ENCODE results near the gene TMEM240. TPM values are rescaled to one million over a fixed set of nuclear protein-coding genes. Genes with fewer than 3 reads are reported as not detected.
"Not testable (repeated sequence)": the region's sequence is repeated elsewhere in the genome, so short reads cannot be mapped to it uniquely, and the experiment has no call there.

Gene TMEM240
- total and polyA plus RNA-seq, 2 donors (not counting 1 experiment from before 2014, with no cell fraction given) = 0.28 to 1.8 TPM

DNA sequence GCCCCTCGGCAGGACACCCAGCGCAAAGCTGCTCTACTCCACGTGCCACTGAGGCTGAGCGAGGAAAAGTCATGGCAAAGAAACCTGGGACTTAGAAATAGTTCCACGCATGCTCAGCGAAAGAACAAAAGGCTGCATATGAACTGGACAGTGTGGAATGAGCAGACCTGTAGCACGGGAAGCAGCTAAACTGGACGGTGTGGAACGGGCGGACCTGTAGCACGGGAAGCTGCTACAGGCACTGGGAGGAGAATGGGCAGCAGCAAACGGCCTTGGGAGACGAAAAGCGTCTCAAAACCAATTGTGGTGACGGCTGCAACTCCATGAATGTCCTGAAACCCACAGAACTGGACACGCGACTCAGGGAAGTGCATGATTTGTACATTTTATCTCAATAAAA lies 18.6 kb upstream of the TMEM240 start:
- peaks cover 10% of the 10 kb centered on the region for H3K4me1 Mint-ChIP-seq
- intact Hi-C loops (cut with micrococcal nuclease) = no loop called here
- no peak overlapping the region for H3K27ac Mint-ChIP-seq
- H3K4me3 Mint-ChIP-seq = no peak overlapping the region
- WGBS (ENCODE audit: insufficient coverage) = 94% methylated on average over 15 of the region's 17 CpGs
- H3K9ac ChIP-seq (ENCODE audit: low read length) = no peak overlapping the region
- H3K9me3 ChIP-seq (ENCODE audit: control extremely low read depth in 1 of 3, control insufficient read depth in 2 of 3, insufficient read depth in 1 of 3, low read length in 2 of 3) = no peaks in the 10 kb centered on the region
- H3K9me3 Mint-ChIP-seq (ENCODE audit: insufficient read depth) = no peaks in the 10 kb centered on the region
- peaks cover 43% of the 10 kb centered on the region for H3K79me2 ChIP-seq (ENCODE audit: control insufficient read depth, insufficient read depth, low read length)
- H3K27me3 Mint-ChIP-seq = no peaks in the 10 kb centered on the region
- TF ChIP-seq, protein P1, sequence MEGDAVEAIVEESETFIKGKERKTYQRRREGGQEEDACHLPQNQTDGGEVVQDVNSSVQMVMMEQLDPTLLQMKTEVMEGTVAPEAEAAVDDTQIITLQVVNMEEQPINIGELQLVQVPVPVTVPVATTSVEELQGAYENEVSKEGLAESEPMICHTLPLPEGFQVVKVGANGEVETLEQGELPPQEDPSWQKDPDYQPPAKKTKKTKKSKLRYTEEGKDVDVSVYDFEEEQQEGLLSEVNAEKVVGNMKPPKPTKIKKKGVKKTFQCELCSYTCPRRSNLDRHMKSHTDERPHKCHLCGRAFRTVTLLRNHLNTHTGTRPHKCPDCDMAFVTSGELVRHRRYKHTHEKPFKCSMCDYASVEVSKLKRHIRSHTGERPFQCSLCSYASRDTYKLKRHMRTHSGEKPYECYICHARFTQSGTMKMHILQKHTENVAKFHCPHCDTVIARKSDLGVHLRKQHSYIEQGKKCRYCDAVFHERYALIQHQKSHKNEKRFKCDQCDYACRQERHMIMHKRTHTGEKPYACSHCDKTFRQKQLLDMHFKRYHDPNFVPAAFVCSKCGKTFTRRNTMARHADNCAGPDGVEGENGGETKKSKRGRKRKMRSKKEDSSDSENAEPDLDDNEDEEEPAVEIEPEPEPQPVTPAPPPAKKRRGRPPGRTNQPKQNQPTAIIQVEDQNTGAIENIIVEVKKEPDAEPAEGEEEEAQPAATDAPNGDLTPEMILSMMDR (IDR thresholded peaks at IDR 0.05) = no peak
- no peak for TF ChIP-seq EZH2 (IDR thresholded peaks at IDR 0.05; ENCODE audit: borderline replicate concordance, insufficient read depth, low read depth, low read length, poor library complexity, severe bottlenecking)
- H3K27ac ChIP-seq (ENCODE audit: low read length in 2 of 2) = no peak overlapping the region
- no peaks in the 10 kb centered on the region for H3K27me3 ChIP-seq (replicated peaks in 1 of 4; ENCODE audit: control extremely low read depth in 1 of 4, control insufficient read depth in 3 of 4, insufficient read depth in 4 of 4, low read length in 3 of 4)
- no peaks in the 10 kb centered on the region for H3K4me1 ChIP-seq (ENCODE audit: control insufficient read depth in 2 of 2, insufficient read depth in 2 of 2, low read length in 2 of 2)
- ATAC-seq (ENCODE audit: low read depth) = no peak
- ChIA-PET POLR2A (interaction anchor here (0.6 kb wide), 1 partner anchor 274 kb away, joined by 3 read pairs; no protein-coding TSS in a partner anchor), CTCF (no interaction called here)
- no peak for DNase-seq
- H3K4me3 ChIP-seq (ENCODE audit: control extremely low read depth in 1 of 5, extremely low read depth in 1 of 5, insufficient read depth in 1 of 5, low read depth in 2 of 5, low read length in 4 of 5) = no peak overlapping the region
- H3K36me3 ChIP-seq (replicated peaks in 1 of 2; ENCODE audit: control extremely low read depth in 1 of 2, control insufficient read depth in 1 of 2, extremely low read depth in 1 of 2, insufficient read depth in 2 of 2, low read length in 1 of 2) = peaks cover 0 to 26% of the 10 kb centered on the region in 2 experiments
- no peak overlapping the region for H2AFZ ChIP-seq (ENCODE audit: insufficient read depth, low read depth, low read length, poor library complexity, severe bottlenecking)
- no peak overlapping the region for H3K4me2 ChIP-seq (replicated peaks; ENCODE audit: low read depth, low read length, poor library complexity, severe bottlenecking)
- H4K20me1 ChIP-seq (ENCODE audit: control insufficient read depth, insufficient read depth, low read length, poor library complexity, severe bottlenecking) = peaks cover 54% of the 10 kb centered on the region

GRCh38 chr1:1558591-1558990 lies 18.2 kb upstream of the TMEM240 start:
- peaks cover 0 to 21% of the 10 kb centered on the region in 2 experiments for H3K36me3 ChIP-seq (replicated peaks in 1 of 2; ENCODE audit: control extremely low read depth in 1 of 2, control insufficient read depth in 1 of 2, extremely low read depth in 1 of 2, insufficient read depth in 2 of 2, low read length in 1 of 2)
- WGBS (ENCODE audit: insufficient coverage) = 75% methylated on average over 4 of the region's 4 CpGs

GRCh38 chr1:1557688-1558087 lies 17.3 kb upstream of the TMEM240 start:
- WGBS (ENCODE audit: insufficient coverage) = 91% methylated on average over 7 of the region's 7 CpGs
- CTCF ChIA-PET = interaction anchor here (0.6 kb wide), 1 partner anchor 186 kb away, joined by 3 read pairs; no protein-coding TSS in a partner anchor
- peaks cover 10% of the 10 kb centered on the region for H3K4me1 Mint-ChIP-seq
- H3K9me3 ChIP-seq (ENCODE audit: control extremely low read depth in 1 of 3, control insufficient read depth in 2 of 3, insufficient read depth in 1 of 3, low read length in 2 of 3); POLR2A ChIA-PET; H3K4me3 ChIP-seq (ENCODE audit: control extremely low read depth in 1 of 5, extremely low read depth in 1 of 5, insufficient read depth in 1 of 5, low read depth in 2 of 5, low read length in 4 of 5); ATAC-seq (ENCODE audit: low read depth); H3K27me3 ChIP-seq (replicated peaks in 1 of 4; ENCODE audit: control extremely low read depth in 1 of 4, control insufficient read depth in 3 of 4, insufficient read depth in 4 of 4, low read length in 3 of 4); H3K27ac ChIP-seq (ENCODE audit: low read length in 2 of 2); H3K9ac ChIP-seq (ENCODE audit: low read length); H3K27ac Mint-ChIP-seq; H2AFZ ChIP-seq (ENCODE audit: insufficient read depth, low read depth, low read length, poor library complexity, severe bottlenecking); H3K4me2 ChIP-seq (replicated peaks; ENCODE audit: low read depth, low read length, poor library complexity, severe bottlenecking); H3K27me3 Mint-ChIP-seq; H3K4me1 ChIP-seq (ENCODE audit: control insufficient read depth in 2 of 2, insufficient read depth in 2 of 2, low read length in 2 of 2); intact Hi-C loops (cut with micrococcal nuclease); H3K4me3 Mint-ChIP-seq; DNase-seq; H3K9me3 Mint-ChIP-seq (ENCODE audit: insufficient read depth): not testable (repeated sequence)
- Histone ChIP-seq H3K79me2 (ENCODE audit: control insufficient read depth, insufficient read depth, low read length) (peaks cover 33% of the 10 kb centered on the region), H4K20me1 (ENCODE audit: control insufficient read depth, insufficient read depth, low read length, poor library complexity, severe bottlenecking) (peaks cover 46% of the 10 kb centered on the region), H3K36me3 (replicated peaks in 1 of 2; ENCODE audit: control extremely low read depth in 1 of 2, control insufficient read depth in 1 of 2, extremely low read depth in 1 of 2, insufficient read depth in 2 of 2, low read length in 1 of 2) (peaks cover 0 to 13% of the 10 kb centered on the region in 2 experiments)

More at GRCh38 chr1:1558591-1558990, 18.2 kb upstream of the TMEM240 start:
- Mint-ChIP-seq H3K27ac (peak overlapping the region; percentile 27), H3K9me3 (ENCODE audit: insufficient read depth) (no peaks in the 10 kb centered on the region), H3K4me1 (peaks cover 10% of the 10 kb centered on the region), H3K27me3 (no peaks in the 10 kb centered on the region), H3K4me3 (no peak overlapping the region)
- Histone ChIP-seq H3K79me2 (ENCODE audit: control insufficient read depth, insufficient read depth, low read length) (peaks cover 42% of the 10 kb centered on the region), H3K4me1 (ENCODE audit: control insufficient read depth in 2 of 2, insufficient read depth in 2 of 2, low read length in 2 of 2) (no peaks in the 10 kb centered on the region), H3K9ac (ENCODE audit: low read length) (no peak overlapping the region), H3K27ac (ENCODE audit: low read length in 2 of 2) (no peak overlapping the region), H3K27me3 (replicated peaks in 1 of 4; ENCODE audit: control extremely low read depth in 1 of 4, control insufficient read depth in 3 of 4, insufficient read depth in 4 of 4, low read length in 3 of 4) (no peaks in the 10 kb centered on the region), H3K4me2 (replicated peaks; ENCODE audit: low read depth, low read length, poor library complexity, severe bottlenecking) (no peak overlapping the region), H4K20me1 (ENCODE audit: control insufficient read depth, insufficient read depth, low read length, poor library complexity, severe bottlenecking) (peaks cover 54% of the 10 kb centered on the region), H3K9me3 (ENCODE audit: control extremely low read depth in 1 of 3, control insufficient read depth in 2 of 3, insufficient read depth in 1 of 3, low read length in 2 of 3) (no peaks in the 10 kb centered on the region), H2AFZ (ENCODE audit: insufficient read depth, low read depth, low read length, poor library complexity, severe bottlenecking) (no peak overlapping the region), H3K4me3 (ENCODE audit: control extremely low read depth in 1 of 5, extremely low read depth in 1 of 5, insufficient read depth in 1 of 5, low read depth in 2 of 5, low read length in 4 of 5) (no peak overlapping the region)
- no peak for TF ChIP-seq EZH2 (IDR thresholded peaks at IDR 0.05; ENCODE audit: borderline replicate concordance, insufficient read depth, low read depth, low read length, poor library complexity, severe bottlenecking)
- TF ChIP-seq, protein P1 (IDR thresholded peaks at IDR 0.05) = no peak
- DNase-seq (no peak), ATAC-seq (ENCODE audit: low read depth) (no peak)
- intact Hi-C loops (cut with micrococcal nuclease) = no loop called here
- ChIA-PET CTCF (no interaction called here), POLR2A (interaction anchor here (0.6 kb wide), 1 partner anchor 274 kb away, joined by 3 read pairs; no protein-coding TSS in a partner anchor)
